ENCODE measurements around the gene SLC35A5. TPM values are rescaled to one million over a fixed set of nuclear protein-coding genes. Genes with fewer than 3 reads are reported as not detected.

SLC35A5 gene
- total and polyA plus RNA-seq, 2 of the 8 experiments (the other 6 are each of a cell fraction or from before 2014, with no cell fraction given), result 36.5 to 38.6 TPM

- 100% methylated on average over 1 of the region's 1 CpG; no CpG with 5 or more reads in 1 of the 2 experiments for WGBS, 2 experiments (ENCODE audit: extremely low coverage in 1 of 2, insufficient coverage in 1 of 2, insufficient read length in 1 of 2, insufficient replicate concordance in 2 of 2, low coverage in 1 of 2, low lambda C conversion rate in 2 of 2, missing lambda C conversion rate in 1 of 2)
- Histone ChIP-seq H2BK20ac (ENCODE audit: low read length) (no peak overlapping the region), H3K79me2 (ENCODE audit: control insufficient read depth in 1 of 2, insufficient read depth in 2 of 2, low read length in 2 of 2) (no peaks in the 10 kb centered on the region), H3K4me3 (ENCODE audit: extremely low read depth in 1 of 4, insufficient read depth in 2 of 4, low read depth in 3 of 4, low read length in 4 of 4) (no peak overlapping the region), H3K14ac (ENCODE audit: insufficient read length) (no peak overlapping the region), H4K5ac (ENCODE audit: insufficient read length, low read depth, low read length) (no peak overlapping the region), H2AFZ (ENCODE audit: low read length) (no peak overlapping the region), H2BK12ac (ENCODE audit: low read depth, low read length) (no peak overlapping the region), H3K4ac (replicated peaks; ENCODE audit: insufficient read length, low read depth, low read length) (no peak overlapping the region), H3K79me1 (ENCODE audit: low read depth, low read length) (no peaks in the 10 kb centered on the region; the same call in 1 of the 2 replicates), H2BK15ac (ENCODE audit: low read length) (no peak overlapping the region), H3K18ac (ENCODE audit: extremely low read depth, low read length) (no peak overlapping the region), H3K36me3 (ENCODE audit: control insufficient read depth in 2 of 4, insufficient read depth in 4 of 4, low read length in 3 of 4) (peaks cover 0 to 42% (median 21%) of the 10 kb centered on the region in 4 experiments; a peak in 6 of 8 replicates), H3K4me2 (ENCODE audit: insufficient read depth in 1 of 2, low read depth in 2 of 2, low read length in 2 of 2) (no peak overlapping the region), H4K91ac (replicated peaks; ENCODE audit: insufficient read length, low read length) (no peak overlapping the region), H2AK5ac (ENCODE audit: low read depth, low read length) (no peak overlapping the region), H3K23ac (ENCODE audit: insufficient read length) (no peak overlapping the region), H3K9me3 (ENCODE audit: insufficient read depth in 2 of 2, low read depth in 1 of 2, low read length in 1 of 2) (no peaks in the 10 kb centered on the region), H3K9ac (replicated peaks in 1 of 4; ENCODE audit: extremely low read depth in 1 of 4, low read depth in 3 of 4, low read length in 3 of 4) (no peak overlapping the region), H2BK120ac (replicated peaks; ENCODE audit: low read depth, low read length) (no peak overlapping the region), H4K20me1 (replicated peaks in 1 of 2; ENCODE audit: control insufficient read depth in 1 of 2, insufficient read depth in 2 of 2, low read length in 2 of 2) (no peaks in the 10 kb centered on the region), H3K4me1 (replicated peaks in 1 of 4; ENCODE audit: control insufficient read depth in 3 of 4, insufficient read depth in 4 of 4, low read length in 3 of 4) (no peaks in the 10 kb centered on the region), H4K8ac (ENCODE audit: extremely low read depth, insufficient read depth, low read length) (no peak overlapping the region), H2BK5ac (ENCODE audit: low read depth, low read length) (no peak overlapping the region), H3K56ac (replicated peaks; ENCODE audit: insufficient read length, low read depth, low read length) (no peak overlapping the region), H3K23me2 (ENCODE audit: low read depth, low read length) (no peaks in the 10 kb centered on the region), H3K27ac (ENCODE audit: low read depth, low read length) (no peak overlapping the region), H3K27me3 (replicated peaks in 1 of 4; ENCODE audit: control insufficient read depth in 3 of 4, extremely low read depth in 1 of 4, insufficient read depth in 3 of 4, low read length in 3 of 4) (no peaks in the 10 kb centered on the region)
- ChIA-PET POLR2A (ENCODE audit: partially characterized antibody) (no interaction called here), CTCF (ENCODE audit: partially characterized antibody) (interaction anchor here (0.9 to 1.9 kb wide), 5 partner anchors 9 to 276 kb away, joined by 3 to 9 read pairs (median 3); partner anchors contain the start of gene SLC9C1)
- DNase-seq (ENCODE audit: low read depth in 1 of 2, low spot score in 2 of 2), result no peak
- no peak for FAIRE-seq
- TF ChIP-seq GTF2F1 (IDR thresholded peaks at IDR 0.05; ENCODE audit: borderline replicate concordance, low read depth, low read length) (no peak), YY1 (IDR thresholded peaks at IDR 0.05; ENCODE audit: low read depth, low read length) (no peak), RBBP5 (IDR thresholded peaks at IDR 0.05; ENCODE audit: borderline replicate concordance, low read depth, low read length) (no peak), E2F6 (IDR thresholded peaks at IDR 0.05) (no peak), EP300 (IDR thresholded peaks at IDR 0.05; ENCODE audit: borderline replicate concordance in 1 of 2, low read depth in 2 of 2, low read length in 2 of 2) (no peak), KDM4A (IDR thresholded peaks at IDR 0.05; ENCODE audit: low read depth, low read length, severe bottlenecking) (no peak), BCL11A (IDR thresholded peaks at IDR 0.05; ENCODE audit: low read depth in 2 of 2, low read length in 2 of 2) (no peak), MAFK (IDR thresholded peaks at IDR 0.05; ENCODE audit: low read depth, low read length) (no peak), SP4 (IDR thresholded peaks at IDR 0.05; ENCODE audit: low read length) (no peak), SP1 (IDR thresholded peaks at IDR 0.05; ENCODE audit: low read depth, low read length) (no peak), RFX5 (IDR thresholded peaks at IDR 0.05; ENCODE audit: borderline replicate concordance, low read depth, low read length) (no peak)
Observed at GRCh38 chr3:112569265-112569664, 7.4 kb downstream of the SLC35A5 start.
